PC-9 (cell line): ENCODE measurements around the gene PHLDA1.

Source experiments
- EZH2 ChIP-seq: fragments of 200-600 bp; sonication (generic); IDR thresholded peaks from 2 replicates; pipeline ENCODE4 v1.8.0; 2017; ENCODE audit warnings: antibody characterized with exemption, low read depth
- TF ChIP-seq, protein P1 (sequence below): fragments of 200-600 bp; sonication (generic); conservative IDR thresholded peaks from 2 replicates; pipeline ENCODE4 v1.6.1; 2017; ENCODE audit warnings: mixed run types, antibody characterized with exemption, mild to moderate bottlenecking, moderate library complexity

DNA sequence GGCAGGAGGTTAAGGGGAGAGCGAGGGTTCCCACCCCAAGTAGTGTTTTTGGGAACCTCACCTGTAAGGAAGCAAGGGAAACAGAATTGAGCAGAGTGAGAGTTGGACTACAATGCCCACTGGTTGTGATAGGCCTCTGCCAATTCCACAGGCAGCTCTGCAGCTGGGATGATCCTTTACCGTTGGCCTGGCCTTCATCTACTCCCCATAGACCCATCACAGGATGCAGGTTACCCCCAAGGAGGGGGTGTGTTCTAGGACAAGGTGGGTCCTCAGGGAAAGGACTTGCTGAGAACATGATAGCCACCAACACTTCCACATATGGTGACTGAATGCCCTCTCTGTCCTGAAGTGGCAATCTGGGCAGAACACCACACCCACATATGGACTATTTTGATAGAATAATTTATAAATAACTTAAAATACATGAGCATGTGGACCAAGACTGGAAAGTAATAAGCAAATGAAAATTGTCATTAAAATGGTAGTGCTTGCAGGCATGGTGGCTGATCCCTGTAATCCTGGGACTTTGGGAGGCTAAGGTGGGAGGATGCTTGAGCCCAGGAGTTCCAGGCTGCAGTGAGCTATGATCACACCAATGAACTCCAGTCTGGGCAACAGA is 8.4 kb downstream of the PHLDA1 start:
- TF ChIP-seq, protein P1, sequence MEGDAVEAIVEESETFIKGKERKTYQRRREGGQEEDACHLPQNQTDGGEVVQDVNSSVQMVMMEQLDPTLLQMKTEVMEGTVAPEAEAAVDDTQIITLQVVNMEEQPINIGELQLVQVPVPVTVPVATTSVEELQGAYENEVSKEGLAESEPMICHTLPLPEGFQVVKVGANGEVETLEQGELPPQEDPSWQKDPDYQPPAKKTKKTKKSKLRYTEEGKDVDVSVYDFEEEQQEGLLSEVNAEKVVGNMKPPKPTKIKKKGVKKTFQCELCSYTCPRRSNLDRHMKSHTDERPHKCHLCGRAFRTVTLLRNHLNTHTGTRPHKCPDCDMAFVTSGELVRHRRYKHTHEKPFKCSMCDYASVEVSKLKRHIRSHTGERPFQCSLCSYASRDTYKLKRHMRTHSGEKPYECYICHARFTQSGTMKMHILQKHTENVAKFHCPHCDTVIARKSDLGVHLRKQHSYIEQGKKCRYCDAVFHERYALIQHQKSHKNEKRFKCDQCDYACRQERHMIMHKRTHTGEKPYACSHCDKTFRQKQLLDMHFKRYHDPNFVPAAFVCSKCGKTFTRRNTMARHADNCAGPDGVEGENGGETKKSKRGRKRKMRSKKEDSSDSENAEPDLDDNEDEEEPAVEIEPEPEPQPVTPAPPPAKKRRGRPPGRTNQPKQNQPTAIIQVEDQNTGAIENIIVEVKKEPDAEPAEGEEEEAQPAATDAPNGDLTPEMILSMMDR, result no peak
- TF ChIP-seq EZH2, result no peak
